ENCODE results near the gene RIPOR2. TPM values are rescaled to one million over a fixed set of nuclear protein-coding genes. Genes with fewer than 3 reads are reported as not detected.

Gene RIPOR2
- total and polyA plus RNA-seq, 2 of the 13 experiments (the other 11 are each of a cell fraction or from before 2014, with no cell fraction given) = 0.02 to 0.05 TPM

- no peak for FAIRE-seq
- no peak for DNase-seq (ENCODE audit: low spot score)
- Histone ChIP-seq H3K4me3 (replicated peaks in 1 of 3; ENCODE audit: insufficient read depth in 1 of 3, low read depth in 2 of 3, low read length in 3 of 3) (no peak overlapping the region), H3K4me1 (ENCODE audit: insufficient read depth, low read length) (peaks cover 31% of the 10 kb centered on the region), H4K20me1 (ENCODE audit: insufficient read depth, low read length) (no peaks in the 10 kb centered on the region), H2AFZ (ENCODE audit: low read length) (no peak overlapping the region), H3K27ac (ENCODE audit: extremely low read length, insufficient read depth, low read length) (no peak overlapping the region), H3K9ac (ENCODE audit: insufficient read depth, low read depth, low read length) (no peak overlapping the region), H3K9me3 (ENCODE audit: low read length) (no peaks in the 10 kb centered on the region), H3K4me2 (ENCODE audit: low read depth, low read length) (no peak overlapping the region), H3K36me3 (replicated peaks in 1 of 2; ENCODE audit: control insufficient read depth in 1 of 2, insufficient read depth in 2 of 2, low read length in 2 of 2) (no peaks in the 10 kb centered on the region), H3K27me3 (ENCODE audit: control insufficient read depth in 1 of 2, insufficient read depth in 2 of 2, low read length in 2 of 2) (no peaks in the 10 kb centered on the region), H3K79me2 (ENCODE audit: insufficient read depth, low read length) (no peaks in the 10 kb centered on the region)
- no peak; the same call in 2 of the 3 replicates for ATAC-seq
- TF ChIP-seq ZKSCAN5 (CRISPR knock-in tag; IDR thresholded peaks at IDR 0.05) = 0 out of 2 replicates have a peak, but pooled peaks have one; percentile 21
- no peak for TF ChIP-seq NFE2L1 (CRISPR knock-in tag; IDR thresholded peaks at IDR 0.05; ENCODE audit: borderline replicate concordance)
- TF ChIP-seq GPBP1L1 (CRISPR knock-in tag; IDR thresholded peaks at IDR 0.05) = no peak
- no peak for TF ChIP-seq SNAPC2 (CRISPR knock-in tag; IDR thresholded peaks at IDR 0.05)
- no peak for TF ChIP-seq XRCC5 (optimal IDR thresholded peaks at IDR 0.05; ENCODE audit: low read length)
- ChIA-PET POLR2A (no interaction called here), CTCF (ENCODE audit: low intra/inter-chr PET ratio, low total read pairs) (no interaction called here)
- intact Hi-C loops (cut with micrococcal nuclease; ENCODE audit: unreplicated experiment) = no loop called here
- in situ Hi-C loops (cut with HindIII; ENCODE audit: extremely low pct_ligation_motif_present, low pct_unique_long_range_greater_than_20kb) = no loop called here
- BruUV-seq (replicated peaks) = no TSS peak
These were observed 173.9 kb downstream of the RIPOR2 start for GRCh38 chr6:24761851-24762250.

GRCh38 chr6:24761193-24761835 is 174.4 kb downstream of the RIPOR2 start:
- intact Hi-C loops (cut with micrococcal nuclease; ENCODE audit: unreplicated experiment) = no loop called here
- FAIRE-seq = no peak
- no peak for DNase-seq (ENCODE audit: low spot score)
- ChIA-PET POLR2A (interaction anchor here (0.9 kb wide), 1 partner anchor 23 kb away, joined by 3 read pairs; no protein-coding TSS in a partner anchor), CTCF (ENCODE audit: low intra/inter-chr PET ratio, low total read pairs) (no interaction called here)
- 68% methylated on average over 9 of the region's 17 CpGs for WGBS (ENCODE audit: low lambda C conversion rate)
- no peak overlapping the region for H3K27ac ChIP-seq (ENCODE audit: extremely low read length, insufficient read depth, low read length)
- BruUV-seq (replicated peaks) = no TSS peak
- no peaks in the 10 kb centered on the region for H3K36me3 ChIP-seq (replicated peaks in 1 of 2; ENCODE audit: control insufficient read depth in 1 of 2, insufficient read depth in 2 of 2, low read length in 2 of 2)
- H3K9ac ChIP-seq (ENCODE audit: insufficient read depth, low read depth, low read length) = no peak overlapping the region
- H3K4me1 ChIP-seq (ENCODE audit: insufficient read depth, low read length) = peaks cover 31% of the 10 kb centered on the region
- no peak overlapping the region for H2AFZ ChIP-seq (ENCODE audit: low read length)
- ATAC-seq = peak; percentile 87
- no peaks in the 10 kb centered on the region for H3K79me2 ChIP-seq (ENCODE audit: insufficient read depth, low read length)
- peak overlapping the region; percentile 3; the same call in 1 of the 2 replicates for H3K4me2 ChIP-seq (ENCODE audit: low read depth, low read length)
- H4K20me1 ChIP-seq (ENCODE audit: insufficient read depth, low read length) = no peaks in the 10 kb centered on the region
- in situ Hi-C loops (cut with HindIII; ENCODE audit: extremely low pct_ligation_motif_present, low pct_unique_long_range_greater_than_20kb) = no loop called here
- no peaks in the 10 kb centered on the region for H3K9me3 ChIP-seq (ENCODE audit: low read length)
- H3K27me3 ChIP-seq (ENCODE audit: control insufficient read depth in 1 of 2, insufficient read depth in 2 of 2, low read length in 2 of 2) = no peaks in the 10 kb centered on the region
- H3K4me3 ChIP-seq (replicated peaks in 1 of 3; ENCODE audit: insufficient read depth in 1 of 3, low read depth in 2 of 3, low read length in 3 of 3) = no peak overlapping the region
- no peak for TF ChIP-seq SRSF4 (IDR thresholded peaks at IDR 0.05; ENCODE audit: low read depth, low read length, poor library complexity, severe bottlenecking)
- no peak for TF ChIP-seq ZBTB21 (CRISPR knock-in tag; IDR thresholded peaks at IDR 0.05)
- TF ChIP-seq ZFP91 (CRISPR knock-in tag; IDR thresholded peaks at IDR 0.05; ENCODE audit: borderline replicate concordance) = no peak
- TF ChIP-seq ZNF558 (CRISPR knock-in tag; IDR thresholded peaks at IDR 0.05; ENCODE audit: borderline replicate concordance) = no peak
- no peak for TF ChIP-seq PHF21A (CRISPR knock-in tag; IDR thresholded peaks at IDR 0.05)
- TF ChIP-seq DNMT1 (CRISPR knock-in tag; IDR thresholded peaks at IDR 0.05) = no peak
- TF ChIP-seq POLR2G (IDR thresholded peaks at IDR 0.05; ENCODE audit: low read depth, low read length) = 0 out of 2 replicates have a peak, but pooled peaks have one; percentile 35
- TF ChIP-seq RFXAP (CRISPR knock-in tag; IDR thresholded peaks at IDR 0.05; ENCODE audit: borderline replicate concordance) = no peak
- no peak for TF ChIP-seq ZSCAN22 (CRISPR knock-in tag; IDR thresholded peaks at IDR 0.05)
- no peak for TF ChIP-seq ZNF564 (CRISPR knock-in tag; IDR thresholded peaks at IDR 0.05)
- no peak for TF ChIP-seq JUNB (CRISPR knock-in tag; IDR thresholded peaks at IDR 0.05; ENCODE audit: borderline replicate concordance)
- 0 out of 2 replicates have a peak, but pooled peaks have one; percentile 25 for TF ChIP-seq RBFOX2 (IDR thresholded peaks at IDR 0.05; ENCODE audit: low read depth, low read length)
